ENCODE results near the gene CRYBG1.

Gene CRYBG1

DNA sequence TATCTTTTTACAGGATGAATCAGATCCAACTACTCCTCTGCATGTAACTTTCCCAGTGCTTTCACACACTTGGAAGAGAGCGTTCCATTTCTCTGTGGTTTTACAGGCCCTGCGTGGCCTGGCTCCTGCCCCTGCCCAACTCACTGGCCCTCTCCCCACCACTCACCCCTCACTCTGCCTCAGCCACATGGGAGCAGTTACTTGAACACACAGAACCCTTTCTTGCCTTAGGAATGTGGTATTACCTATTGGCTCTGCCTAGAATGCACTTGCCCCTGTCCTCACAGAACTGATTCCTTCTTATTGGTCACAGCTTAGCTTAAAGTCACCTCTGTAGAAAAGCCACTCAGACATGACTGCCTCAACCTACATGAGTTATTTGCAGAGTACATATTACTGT lies 108.4 kb downstream of the CRYBG1 start:
- H3K27ac ChIP-seq: no peak overlapping the region
- ChIA-PET POLR2A (ENCODE audit: low non-redundant PET) (no interaction called here), CTCF (no interaction called here)
- DNase-seq (ENCODE audit: low spot score): no peak
- TF ChIP-seq, protein P1, sequence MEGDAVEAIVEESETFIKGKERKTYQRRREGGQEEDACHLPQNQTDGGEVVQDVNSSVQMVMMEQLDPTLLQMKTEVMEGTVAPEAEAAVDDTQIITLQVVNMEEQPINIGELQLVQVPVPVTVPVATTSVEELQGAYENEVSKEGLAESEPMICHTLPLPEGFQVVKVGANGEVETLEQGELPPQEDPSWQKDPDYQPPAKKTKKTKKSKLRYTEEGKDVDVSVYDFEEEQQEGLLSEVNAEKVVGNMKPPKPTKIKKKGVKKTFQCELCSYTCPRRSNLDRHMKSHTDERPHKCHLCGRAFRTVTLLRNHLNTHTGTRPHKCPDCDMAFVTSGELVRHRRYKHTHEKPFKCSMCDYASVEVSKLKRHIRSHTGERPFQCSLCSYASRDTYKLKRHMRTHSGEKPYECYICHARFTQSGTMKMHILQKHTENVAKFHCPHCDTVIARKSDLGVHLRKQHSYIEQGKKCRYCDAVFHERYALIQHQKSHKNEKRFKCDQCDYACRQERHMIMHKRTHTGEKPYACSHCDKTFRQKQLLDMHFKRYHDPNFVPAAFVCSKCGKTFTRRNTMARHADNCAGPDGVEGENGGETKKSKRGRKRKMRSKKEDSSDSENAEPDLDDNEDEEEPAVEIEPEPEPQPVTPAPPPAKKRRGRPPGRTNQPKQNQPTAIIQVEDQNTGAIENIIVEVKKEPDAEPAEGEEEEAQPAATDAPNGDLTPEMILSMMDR (conservative IDR thresholded peaks at IDR 0.05; ENCODE audit: low read depth): no peak

DNA sequence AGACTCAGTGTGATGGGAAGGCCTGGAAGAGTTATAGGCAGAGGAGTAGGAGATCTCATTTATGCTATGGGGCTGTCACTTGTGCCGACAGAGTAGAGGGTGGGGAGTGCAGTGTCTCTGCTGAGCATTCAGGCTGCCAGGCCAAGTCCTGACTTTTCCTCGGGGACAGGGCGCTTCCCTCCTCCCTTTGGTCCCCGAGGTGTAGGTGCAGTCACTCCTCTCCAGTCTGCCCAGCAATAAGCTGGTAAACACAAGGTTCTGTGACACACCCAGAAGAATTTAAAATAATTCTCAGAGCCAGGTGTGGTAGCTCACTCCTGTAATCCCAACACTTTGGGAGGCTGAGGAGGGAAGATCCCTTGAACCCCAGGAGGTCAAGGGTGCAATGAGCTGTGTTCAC lies 109.4 kb downstream of the CRYBG1 start:
- no peak overlapping the region for H3K27ac ChIP-seq
- ChIA-PET POLR2A (ENCODE audit: low non-redundant PET) (no interaction called here), CTCF (no interaction called here)
- no peak for DNase-seq (ENCODE audit: low spot score)
- TF ChIP-seq, protein P1 (conservative IDR thresholded peaks at IDR 0.05; ENCODE audit: low read depth): no peak

DNA sequence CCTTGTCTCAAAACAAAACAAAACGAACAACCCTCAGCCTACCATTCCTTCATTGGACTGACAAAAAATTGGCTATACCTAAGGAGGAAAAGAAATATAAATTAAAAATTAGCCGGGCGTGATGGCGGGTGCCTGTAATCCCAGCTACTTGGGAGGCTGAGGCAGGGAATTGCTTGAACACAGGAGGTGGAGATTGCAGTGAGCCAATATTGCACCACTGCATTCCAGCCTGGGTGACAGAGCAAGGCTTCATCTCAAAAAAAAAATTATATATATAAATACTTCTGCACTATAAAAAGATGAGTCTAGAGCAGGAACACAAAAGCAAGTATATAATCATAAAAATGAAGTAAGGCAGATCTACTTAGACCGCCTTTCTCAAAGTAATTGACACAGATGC lies 109.8 kb downstream of the CRYBG1 start:
- CTCF ChIA-PET: no interaction called here
- DNase-seq (ENCODE audit: low spot score): no peak
- POLR2A ChIA-PET (ENCODE audit: low non-redundant PET): no interaction called here
- no peak overlapping the region for H3K27ac ChIP-seq
- TF ChIP-seq, protein P1 (conservative IDR thresholded peaks at IDR 0.05; ENCODE audit: low read depth): no peak

DNA sequence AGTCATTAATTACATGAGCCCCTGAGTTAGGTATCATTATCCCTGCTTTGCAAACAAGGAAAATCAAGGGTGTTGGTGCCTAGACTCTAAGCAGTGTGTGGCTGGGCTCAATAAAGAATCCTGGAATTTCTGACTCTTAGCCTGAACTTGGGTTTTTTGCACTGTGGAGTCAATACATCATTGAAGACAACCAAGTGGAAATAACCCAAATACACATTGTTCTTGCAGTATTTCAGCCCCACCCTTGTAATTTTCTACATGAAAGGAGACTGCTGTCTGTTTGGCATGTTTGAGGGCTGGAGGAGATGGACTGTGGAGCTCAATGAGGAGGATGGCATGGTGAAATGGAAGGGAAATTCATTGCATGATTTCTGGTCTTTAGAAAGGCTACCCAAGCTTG lies 110.3 kb downstream of the CRYBG1 start:
- H3K27ac ChIP-seq: no peak overlapping the region
- ChIA-PET POLR2A (ENCODE audit: low non-redundant PET) (no interaction called here), CTCF (no interaction called here)
- no peak for DNase-seq (ENCODE audit: low spot score)
- TF ChIP-seq, protein P1 (conservative IDR thresholded peaks at IDR 0.05; ENCODE audit: low read depth): no peak

DNA sequence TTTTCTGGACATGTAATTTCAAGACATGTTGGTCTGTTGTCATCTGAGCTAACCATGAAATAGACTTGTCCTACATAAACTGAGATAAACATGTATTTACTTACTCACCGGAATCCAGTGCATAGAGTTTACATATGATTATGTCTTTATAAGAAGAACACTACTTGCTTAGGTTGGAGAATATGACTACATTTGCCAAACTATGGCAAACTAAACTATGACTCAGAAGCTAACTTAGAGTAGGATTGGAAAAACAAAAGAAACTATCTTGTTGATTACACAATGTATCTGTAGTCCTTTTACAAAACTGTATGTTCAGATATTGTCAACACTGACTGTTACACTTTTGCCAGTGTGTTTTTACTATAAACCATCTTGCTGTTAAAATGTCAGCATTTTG lies 113.3 kb downstream of the CRYBG1 start:
- CTCF ChIA-PET: no interaction called here
- H3K27ac ChIP-seq: no peak overlapping the region
- DNase-seq (ENCODE audit: low spot score): peak; percentile 39
- POLR2A ChIA-PET (ENCODE audit: low non-redundant PET): no interaction called here
- TF ChIP-seq, protein P1 (conservative IDR thresholded peaks at IDR 0.05; ENCODE audit: low read depth): no peak

DNA sequence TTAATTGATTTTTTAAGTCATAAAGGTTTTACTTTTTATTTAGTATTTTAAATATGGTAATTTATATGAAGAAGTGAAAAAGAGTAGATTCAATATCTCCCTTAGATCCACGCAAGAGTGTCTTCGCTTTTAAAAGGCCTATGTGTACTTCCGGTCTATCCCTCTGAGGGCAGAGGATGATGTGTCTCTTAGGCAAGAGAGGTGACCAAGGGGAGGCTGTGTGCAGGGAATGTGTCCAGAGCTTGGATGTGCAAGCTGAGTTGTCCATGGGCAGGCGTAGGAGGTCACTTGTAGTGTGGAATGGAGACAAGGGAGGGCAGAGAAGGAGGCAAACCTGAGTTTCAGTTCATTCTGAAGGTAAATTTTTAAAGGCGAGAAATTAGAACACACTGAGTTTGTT lies 113.9 kb downstream of the CRYBG1 start:
- ChIA-PET POLR2A (ENCODE audit: low non-redundant PET) (no interaction called here), CTCF (interaction anchor here (0.7 kb wide), 1 partner anchor 31 kb away, joined by 4 read pairs; no protein-coding TSS in a partner anchor)
- DNase-seq (ENCODE audit: low spot score): no peak
- TF ChIP-seq, protein P1 (conservative IDR thresholded peaks at IDR 0.05; ENCODE audit: low read depth): no peak
- no peak overlapping the region for H3K27ac ChIP-seq

DNA sequence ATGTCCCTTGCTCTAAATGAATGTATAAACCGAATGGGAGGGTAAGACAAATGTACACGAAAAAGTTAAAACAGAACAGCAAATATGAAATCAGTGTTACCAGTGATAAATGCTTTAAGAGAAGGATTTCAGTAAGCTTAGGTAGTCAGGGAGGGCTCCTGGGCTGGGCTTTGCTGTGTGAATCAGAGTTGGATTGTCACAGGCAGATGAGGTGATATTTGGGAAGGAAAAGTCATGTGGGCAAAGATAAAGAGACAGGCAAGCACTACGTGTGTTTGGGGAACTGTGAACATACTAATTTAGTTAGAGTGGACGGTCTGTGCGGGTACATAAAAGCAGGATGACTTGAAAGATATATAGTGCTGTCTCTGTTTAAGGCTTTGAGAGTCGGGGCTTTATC lies 114.8 kb downstream of the CRYBG1 start:
- DNase-seq (ENCODE audit: low spot score): no peak
- no peak overlapping the region for H3K27ac ChIP-seq
- POLR2A ChIA-PET (ENCODE audit: low non-redundant PET): no interaction called here
- CTCF ChIA-PET: interaction anchor here (0.7 kb wide), 1 partner anchor 30 kb away, joined by 4 read pairs; no protein-coding TSS in a partner anchor
- TF ChIP-seq, protein P1 (conservative IDR thresholded peaks at IDR 0.05; ENCODE audit: low read depth): no peak

All from RWPE1 (cell line).